ENCODE measurements around the gene CCDC13. TPM values are rescaled to one million over a fixed set of nuclear protein-coding genes. Genes with fewer than 3 reads are reported as not detected.

CCDC13 gene
- total RNA-seq, 1 experiment from 2014 or later, result 0.79 TPM

DNA sequence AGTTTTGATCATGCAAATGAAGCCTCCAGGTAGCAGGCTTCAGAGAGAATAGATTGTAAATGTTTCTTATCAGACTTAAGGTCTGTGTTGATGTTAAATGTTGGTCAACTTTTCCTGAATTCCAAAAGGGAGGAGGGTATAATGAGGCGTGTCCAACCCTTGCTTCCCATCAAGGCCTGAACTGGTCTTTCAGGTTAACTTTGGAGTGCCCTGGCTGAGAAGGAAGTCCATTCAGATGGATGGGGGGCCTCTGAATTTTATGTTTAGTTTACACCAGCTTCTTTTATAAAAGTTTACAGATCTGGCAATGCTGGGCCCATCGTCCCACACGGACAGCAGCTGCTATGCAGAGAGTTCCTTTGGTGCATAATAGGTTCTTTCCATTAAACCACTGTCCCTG, 8.9 kb downstream of the CCDC13 start:
- Mint-ChIP-seq H3K27me3 (ENCODE audit: low read depth) (peaks cover 3% of the 10 kb centered on the region; the same call in 1 of the 2 replicates), H3K4me3 (no peak overlapping the region), H3K4me1 (peaks cover 34% of the 10 kb centered on the region), H3K9me3 (peaks cover 26% of the 10 kb centered on the region), H3K36me3 (peaks cover 7% of the 10 kb centered on the region), H3K27ac (no peak overlapping the region)
- CTCF ChIA-PET, result interaction anchor here (0.9 to 3.3 kb wide), 3 partner anchors 8 to 53 kb away, joined by 4 to 17 read pairs (median 8); no protein-coding TSS in a partner anchor
- TF ChIP-seq ZNF138 (CRISPR knock-in tag; conservative IDR thresholded peaks at IDR 0.05), result no peak
- no peak for TF ChIP-seq GRHL2 (CRISPR knock-in tag; IDR thresholded peaks at IDR 0.05; ENCODE audit: insufficient replicate concordance, severe bottlenecking)
- no peak for TF ChIP-seq ZNF317 (CRISPR knock-in tag; IDR thresholded peaks at IDR 0.05; ENCODE audit: borderline replicate concordance, low read depth)
- TF ChIP-seq CREM (CRISPR knock-in tag; IDR thresholded peaks at IDR 0.05), result no peak
- no peak for TF ChIP-seq GTF2I (CRISPR knock-in tag; conservative IDR thresholded peaks at IDR 0.05)
- TF ChIP-seq, protein P1, sequence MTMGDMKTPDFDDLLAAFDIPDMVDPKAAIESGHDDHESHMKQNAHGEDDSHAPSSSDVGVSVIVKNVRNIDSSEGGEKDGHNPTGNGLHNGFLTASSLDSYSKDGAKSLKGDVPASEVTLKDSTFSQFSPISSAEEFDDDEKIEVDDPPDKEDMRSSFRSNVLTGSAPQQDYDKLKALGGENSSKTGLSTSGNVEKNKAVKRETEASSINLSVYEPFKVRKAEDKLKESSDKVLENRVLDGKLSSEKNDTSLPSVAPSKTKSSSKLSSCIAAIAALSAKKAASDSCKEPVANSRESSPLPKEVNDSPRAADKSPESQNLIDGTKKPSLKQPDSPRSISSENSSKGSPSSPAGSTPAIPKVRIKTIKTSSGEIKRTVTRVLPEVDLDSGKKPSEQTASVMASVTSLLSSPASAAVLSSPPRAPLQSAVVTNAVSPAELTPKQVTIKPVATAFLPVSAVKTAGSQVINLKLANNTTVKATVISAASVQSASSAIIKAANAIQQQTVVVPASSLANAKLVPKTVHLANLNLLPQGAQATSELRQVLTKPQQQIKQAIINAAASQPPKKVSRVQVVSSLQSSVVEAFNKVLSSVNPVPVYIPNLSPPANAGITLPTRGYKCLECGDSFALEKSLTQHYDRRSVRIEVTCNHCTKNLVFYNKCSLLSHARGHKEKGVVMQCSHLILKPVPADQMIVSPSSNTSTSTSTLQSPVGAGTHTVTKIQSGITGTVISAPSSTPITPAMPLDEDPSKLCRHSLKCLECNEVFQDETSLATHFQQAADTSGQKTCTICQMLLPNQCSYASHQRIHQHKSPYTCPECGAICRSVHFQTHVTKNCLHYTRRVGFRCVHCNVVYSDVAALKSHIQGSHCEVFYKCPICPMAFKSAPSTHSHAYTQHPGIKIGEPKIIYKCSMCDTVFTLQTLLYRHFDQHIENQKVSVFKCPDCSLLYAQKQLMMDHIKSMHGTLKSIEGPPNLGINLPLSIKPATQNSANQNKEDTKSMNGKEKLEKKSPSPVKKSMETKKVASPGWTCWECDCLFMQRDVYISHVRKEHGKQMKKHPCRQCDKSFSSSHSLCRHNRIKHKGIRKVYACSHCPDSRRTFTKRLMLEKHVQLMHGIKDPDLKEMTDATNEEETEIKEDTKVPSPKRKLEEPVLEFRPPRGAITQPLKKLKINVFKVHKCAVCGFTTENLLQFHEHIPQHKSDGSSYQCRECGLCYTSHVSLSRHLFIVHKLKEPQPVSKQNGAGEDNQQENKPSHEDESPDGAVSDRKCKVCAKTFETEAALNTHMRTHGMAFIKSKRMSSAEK (CRISPR knock-in tag; IDR thresholded peaks at IDR 0.05; ENCODE audit: borderline replicate concordance), result no peak
- TF ChIP-seq TCF7 (CRISPR knock-in tag; IDR thresholded peaks at IDR 0.05; ENCODE audit: low read depth), result no peak
- TF ChIP-seq, protein P2, sequence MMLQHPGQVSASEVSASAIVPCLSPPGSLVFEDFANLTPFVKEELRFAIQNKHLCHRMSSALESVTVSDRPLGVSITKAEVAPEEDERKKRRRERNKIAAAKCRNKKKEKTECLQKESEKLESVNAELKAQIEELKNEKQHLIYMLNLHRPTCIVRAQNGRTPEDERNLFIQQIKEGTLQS (CRISPR knock-in tag; conservative IDR thresholded peaks at IDR 0.05), result no peak
- TF ChIP-seq TEAD1 (CRISPR knock-in tag; IDR thresholded peaks at IDR 0.05), result no peak
- no peak for TF ChIP-seq ATF1 (CRISPR knock-in tag; IDR thresholded peaks at IDR 0.05)
- POLR2A ChIA-PET, result no interaction called here
- peak; percentile 67 for ATAC-seq
- DNase-seq (ENCODE audit: low spot score), result no peak

DNA sequence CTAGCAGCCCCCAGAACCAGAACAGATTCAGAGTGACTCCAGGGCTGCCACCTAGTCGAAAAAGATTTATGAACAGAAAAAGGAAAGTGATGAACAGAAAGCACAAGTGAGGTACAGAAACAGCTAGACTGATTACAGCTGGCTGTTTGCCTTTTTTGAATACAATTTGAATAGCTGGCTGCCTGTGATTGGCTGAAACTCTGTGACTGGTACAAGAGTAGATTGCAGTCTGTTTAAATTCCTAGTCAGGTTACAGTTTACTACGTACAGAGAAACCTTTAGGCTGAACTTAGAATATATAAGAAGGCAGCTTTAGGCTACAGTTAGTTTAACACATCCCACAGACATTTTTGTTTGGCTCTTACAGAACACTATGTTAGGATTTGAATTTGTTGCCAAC, 10.0 kb downstream of the CCDC13 start:
- TF ChIP-seq, protein P2 (CRISPR knock-in tag; conservative IDR thresholded peaks at IDR 0.05), result no peak
- TF ChIP-seq, protein P3, sequence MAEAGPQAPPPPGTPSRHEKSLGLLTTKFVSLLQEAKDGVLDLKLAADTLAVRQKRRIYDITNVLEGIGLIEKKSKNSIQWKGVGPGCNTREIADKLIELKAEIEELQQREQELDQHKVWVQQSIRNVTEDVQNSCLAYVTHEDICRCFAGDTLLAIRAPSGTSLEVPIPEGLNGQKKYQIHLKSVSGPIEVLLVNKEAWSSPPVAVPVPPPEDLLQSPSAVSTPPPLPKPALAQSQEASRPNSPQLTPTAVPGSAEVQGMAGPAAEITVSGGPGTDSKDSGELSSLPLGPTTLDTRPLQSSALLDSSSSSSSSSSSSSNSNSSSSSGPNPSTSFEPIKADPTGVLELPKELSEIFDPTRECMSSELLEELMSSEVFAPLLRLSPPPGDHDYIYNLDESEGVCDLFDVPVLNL (CRISPR knock-in tag; IDR thresholded peaks at IDR 0.05; ENCODE audit: borderline replicate concordance, low read depth), result no peak
- TF ChIP-seq ZNF138 (CRISPR knock-in tag; conservative IDR thresholded peaks at IDR 0.05) (no peak), TP53 (CRISPR knock-in tag; IDR thresholded peaks at IDR 0.05) (no peak), MXD4 (CRISPR knock-in tag; IDR thresholded peaks at IDR 0.05; ENCODE audit: borderline replicate concordance) (no peak), EMX1 (CRISPR knock-in tag; IDR thresholded peaks at IDR 0.05) (no peak), NFYB (CRISPR knock-in tag; conservative IDR thresholded peaks at IDR 0.05; ENCODE audit: low read depth) (no peak), CREM (CRISPR knock-in tag; IDR thresholded peaks at IDR 0.05) (no peak), GRHL2 (CRISPR knock-in tag; IDR thresholded peaks at IDR 0.05; ENCODE audit: insufficient replicate concordance, severe bottlenecking) (no peak), ZNF423 (CRISPR knock-in tag; IDR thresholded peaks at IDR 0.05) (no peak)
- TF ChIP-seq, protein P4, sequence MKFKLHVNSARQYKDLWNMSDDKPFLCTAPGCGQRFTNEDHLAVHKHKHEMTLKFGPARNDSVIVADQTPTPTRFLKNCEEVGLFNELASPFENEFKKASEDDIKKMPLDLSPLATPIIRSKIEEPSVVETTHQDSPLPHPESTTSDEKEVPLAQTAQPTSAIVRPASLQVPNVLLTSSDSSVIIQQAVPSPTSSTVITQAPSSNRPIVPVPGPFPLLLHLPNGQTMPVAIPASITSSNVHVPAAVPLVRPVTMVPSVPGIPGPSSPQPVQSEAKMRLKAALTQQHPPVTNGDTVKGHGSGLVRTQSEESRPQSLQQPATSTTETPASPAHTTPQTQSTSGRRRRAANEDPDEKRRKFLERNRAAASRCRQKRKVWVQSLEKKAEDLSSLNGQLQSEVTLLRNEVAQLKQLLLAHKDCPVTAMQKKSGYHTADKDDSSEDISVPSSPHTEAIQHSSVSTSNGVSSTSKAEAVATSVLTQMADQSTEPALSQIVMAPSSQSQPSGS (CRISPR knock-in tag; IDR thresholded peaks at IDR 0.05; ENCODE audit: borderline replicate concordance, low read depth), result no peak
- TF ChIP-seq, protein P5, sequence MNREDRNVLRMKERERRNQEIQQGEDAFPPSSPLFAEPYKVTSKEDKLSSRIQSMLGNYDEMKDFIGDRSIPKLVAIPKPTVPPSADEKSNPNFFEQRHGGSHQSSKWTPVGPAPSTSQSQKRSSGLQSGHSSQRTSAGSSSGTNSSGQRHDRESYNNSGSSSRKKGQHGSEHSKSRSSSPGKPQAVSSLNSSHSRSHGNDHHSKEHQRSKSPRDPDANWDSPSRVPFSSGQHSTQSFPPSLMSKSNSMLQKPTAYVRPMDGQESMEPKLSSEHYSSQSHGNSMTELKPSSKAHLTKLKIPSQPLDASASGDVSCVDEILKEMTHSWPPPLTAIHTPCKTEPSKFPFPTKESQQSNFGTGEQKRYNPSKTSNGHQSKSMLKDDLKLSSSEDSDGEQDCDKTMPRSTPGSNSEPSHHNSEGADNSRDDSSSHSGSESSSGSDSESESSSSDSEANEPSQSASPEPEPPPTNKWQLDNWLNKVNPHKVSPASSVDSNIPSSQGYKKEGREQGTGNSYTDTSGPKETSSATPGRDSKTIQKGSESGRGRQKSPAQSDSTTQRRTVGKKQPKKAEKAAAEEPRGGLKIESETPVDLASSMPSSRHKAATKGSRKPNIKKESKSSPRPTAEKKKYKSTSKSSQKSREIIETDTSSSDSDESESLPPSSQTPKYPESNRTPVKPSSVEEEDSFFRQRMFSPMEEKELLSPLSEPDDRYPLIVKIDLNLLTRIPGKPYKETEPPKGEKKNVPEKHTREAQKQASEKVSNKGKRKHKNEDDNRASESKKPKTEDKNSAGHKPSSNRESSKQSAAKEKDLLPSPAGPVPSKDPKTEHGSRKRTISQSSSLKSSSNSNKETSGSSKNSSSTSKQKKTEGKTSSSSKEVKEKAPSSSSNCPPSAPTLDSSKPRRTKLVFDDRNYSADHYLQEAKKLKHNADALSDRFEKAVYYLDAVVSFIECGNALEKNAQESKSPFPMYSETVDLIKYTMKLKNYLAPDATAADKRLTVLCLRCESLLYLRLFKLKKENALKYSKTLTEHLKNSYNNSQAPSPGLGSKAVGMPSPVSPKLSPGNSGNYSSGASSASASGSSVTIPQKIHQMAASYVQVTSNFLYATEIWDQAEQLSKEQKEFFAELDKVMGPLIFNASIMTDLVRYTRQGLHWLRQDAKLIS (CRISPR knock-in tag; IDR thresholded peaks at IDR 0.05; ENCODE audit: borderline replicate concordance), result no peak
- CTCF ChIA-PET, result interaction anchor here (0.8 to 3.3 kb wide), 4 partner anchors 13 to 102 kb away, joined by 3 to 17 read pairs (median 4); no protein-coding TSS in a partner anchor
- H3K4me1 Mint-ChIP-seq, result peaks cover 34% of the 10 kb centered on the region
- DNase-seq (ENCODE audit: low spot score) (no peak), ATAC-seq (no peak)
- no peaks in the 10 kb centered on the region; the same call in 1 of the 2 replicates for H3K27me3 Mint-ChIP-seq (ENCODE audit: low read depth)
- peaks cover 17% of the 10 kb centered on the region for H3K9me3 Mint-ChIP-seq
- H3K27ac Mint-ChIP-seq, result no peak overlapping the region
- no peak overlapping the region for H3K4me3 Mint-ChIP-seq
- POLR2A ChIA-PET, result no interaction called here
- peaks cover 4% of the 10 kb centered on the region for H3K36me3 Mint-ChIP-seq

Data from WTC11 (cell line).